HG02763 (cell line): ENCODE measurements around the gene ZNF675.
"Not testable (repeated sequence)": the region's sequence is repeated elsewhere in the genome, so short reads cannot be mapped to it uniquely, and the experiment has no call there.

Experiments
- ATAC-seq: cut with Tn5 transposase; IDR thresholded peaks from one replicate; pipeline ENCODE4 v1.9.1; 2021; ENCODE audit warnings: mild to moderate bottlenecking, moderate library complexity; ENCODE audit not compliant: unreplicated experiment

The ZNF675 gene

DNA sequence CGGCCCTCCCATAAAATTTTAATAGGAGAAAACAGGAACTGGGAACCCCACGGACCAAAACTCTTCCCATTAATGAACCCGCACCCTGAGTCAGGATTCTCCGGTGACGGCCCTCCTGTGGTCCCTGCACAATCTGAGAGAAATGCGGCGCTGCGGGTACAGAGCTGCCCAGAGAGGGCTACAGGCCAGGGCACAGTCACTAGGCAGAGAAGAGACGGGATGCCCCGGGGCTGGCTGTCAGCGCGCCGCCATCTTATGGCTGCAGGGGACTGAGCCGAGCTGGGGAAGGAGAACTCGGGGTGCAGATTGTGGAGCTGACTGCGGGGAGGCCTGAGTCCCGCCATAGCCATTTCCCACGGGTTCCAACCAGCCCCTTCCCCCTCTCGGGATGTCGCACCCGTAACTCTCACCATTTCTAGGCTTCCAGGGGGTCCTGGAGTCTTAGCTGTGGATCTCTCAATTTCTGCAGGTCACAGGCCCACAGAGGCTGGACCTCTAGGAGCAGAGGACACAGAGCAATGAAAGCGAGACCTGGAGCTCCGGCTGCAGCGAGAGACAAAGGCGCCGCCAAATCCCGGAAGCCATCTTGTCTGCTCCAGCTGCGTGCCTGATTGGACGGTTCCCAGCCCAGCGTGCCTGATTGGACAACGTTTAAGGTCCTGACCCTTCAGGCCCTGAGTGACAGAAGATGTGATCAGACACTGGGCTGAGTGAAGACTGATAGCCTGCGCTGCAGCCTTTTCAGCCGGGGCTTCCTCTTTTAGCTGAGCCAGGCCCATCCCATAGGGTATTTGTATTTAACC, at the start of gene ZNF675:
Gene ZNF675, minus strand, starts transcription at position 592 of the 803 bp plus-strand sequence. Its CDS starts 179 bp downstream, at position 413.
- peak; percentile 83 for ATAC-seq

GRCh38 chr19:23730729-23731465, 43.9 kb upstream of the ZNF675 start:
- not testable (repeated sequence) for ATAC-seq

DNA sequence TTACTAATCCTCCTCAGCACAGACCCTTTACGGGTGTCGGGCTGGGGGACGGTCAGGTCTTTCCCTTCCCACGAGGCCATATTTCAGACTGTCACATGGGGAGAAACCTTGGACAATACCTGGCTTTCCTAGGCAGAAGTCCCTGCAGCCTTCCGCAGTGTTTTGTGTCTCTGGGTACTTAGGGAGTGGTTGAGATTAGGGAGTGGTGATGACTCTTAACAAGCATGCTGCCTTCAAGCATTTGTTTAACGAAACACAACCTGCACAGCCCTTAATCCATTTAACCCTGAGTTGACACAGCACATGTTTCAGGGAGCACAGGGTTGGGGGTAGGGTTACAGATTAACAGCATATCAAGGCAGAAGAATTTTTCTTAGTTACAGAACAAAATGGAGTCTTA, 37.1 kb upstream of the ZNF675 start:
- ATAC-seq, result not testable (repeated sequence)

DNA sequence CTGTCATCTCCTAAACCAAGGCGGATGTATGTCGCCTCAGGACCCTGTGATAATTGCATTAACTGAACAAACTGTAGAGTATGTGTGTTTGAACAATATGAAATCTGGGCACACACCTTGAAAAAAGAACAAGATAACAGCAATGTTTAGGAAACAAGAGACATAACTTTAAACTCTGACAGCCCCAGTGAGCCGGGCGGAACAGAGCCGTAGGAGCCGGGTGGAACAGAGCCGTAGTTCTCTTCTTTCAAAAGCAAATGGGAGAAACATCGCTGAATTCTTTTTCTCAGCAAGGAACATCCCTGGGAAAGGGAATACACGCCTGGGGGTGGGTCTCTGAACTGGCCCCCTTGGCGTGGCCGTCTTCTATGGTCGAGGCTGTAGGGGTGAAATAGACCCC, 31.8 kb upstream of the ZNF675 start:
- no peak for ATAC-seq

GRCh38 chr19:23716792-23717191, 29.8 kb upstream of the ZNF675 start:
- no peak for ATAC-seq

GRCh38 chr19:23709347-23709746, 22.3 kb upstream of the ZNF675 start:
- ATAC-seq, result no peak

DNA sequence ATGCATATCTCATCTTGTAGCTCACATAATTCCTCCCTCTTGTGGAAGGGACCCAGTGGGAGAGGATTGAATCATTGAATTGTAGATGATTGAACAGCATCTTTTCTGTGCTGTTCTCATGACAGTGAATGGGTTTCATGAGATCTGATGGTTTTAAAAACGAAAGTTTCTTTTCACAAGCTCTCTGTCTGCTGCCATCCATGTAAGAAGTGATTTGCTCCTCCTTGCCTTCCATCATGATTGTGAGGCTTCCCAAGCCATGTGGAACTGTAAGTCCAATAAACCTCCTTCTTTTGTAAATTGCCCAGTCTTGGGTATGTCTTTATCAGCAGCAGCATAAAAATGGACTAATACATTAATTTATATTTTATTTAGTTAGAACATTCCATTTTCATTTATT, 19.6 kb upstream of the ZNF675 start:
- no peak for ATAC-seq

GRCh38 chr19:23699521-23699860, 12.5 kb upstream of the ZNF675 start:
- no peak for ATAC-seq

GRCh38 chr19:23698711-23699520, 11.9 kb upstream of the ZNF675 start:
- no peak for ATAC-seq

GRCh38 chr19:23692937-23693336, 5.9 kb upstream of the ZNF675 start:
- not testable (repeated sequence) for ATAC-seq

- ATAC-seq, result no peak
These were observed 13.9 kb downstream of the ZNF675 start for GRCh38 chr19:23673132-23673531.

GRCh38 chr19:23668606-23669005, 18.4 kb downstream of the ZNF675 start:
- ATAC-seq, result not testable (repeated sequence)

- ATAC-seq, result no peak
These were observed 21.2 kb downstream of the ZNF675 start for GRCh38 chr19:23665651-23666410.

DNA sequence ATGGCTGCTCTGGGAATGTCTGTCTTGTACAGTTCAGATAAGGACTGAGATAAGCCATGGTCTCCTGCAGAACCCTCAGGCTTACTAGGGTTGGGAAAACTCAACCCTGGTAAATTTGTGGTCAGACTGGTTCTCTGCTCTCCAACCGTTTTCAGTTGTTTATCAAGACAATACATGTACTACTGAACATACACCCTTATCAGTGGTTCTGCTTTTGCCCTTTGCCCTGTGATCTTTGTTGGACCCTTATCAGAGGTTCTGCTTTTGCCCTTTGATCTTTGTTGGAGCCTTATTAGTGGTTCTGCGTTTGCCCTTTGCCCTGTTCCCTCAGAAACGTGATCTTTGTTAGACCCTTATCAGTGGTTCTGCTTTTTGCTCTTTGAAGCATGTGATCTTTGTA, 37.2 kb downstream of the ZNF675 start:
- not testable (repeated sequence) for ATAC-seq
